Measurements from ENCODE around the gene SDC4. TPM values are rescaled to one million over a fixed set of nuclear protein-coding genes. Genes with fewer than 3 reads are reported as not detected.

SDC4 gene
- total RNA-seq, 5 donors from 2014 or later (not counting 1 experiment from before 2014, with no cell fraction given) = 0.68 to 4.4 (median 3.5) TPM

DNA sequence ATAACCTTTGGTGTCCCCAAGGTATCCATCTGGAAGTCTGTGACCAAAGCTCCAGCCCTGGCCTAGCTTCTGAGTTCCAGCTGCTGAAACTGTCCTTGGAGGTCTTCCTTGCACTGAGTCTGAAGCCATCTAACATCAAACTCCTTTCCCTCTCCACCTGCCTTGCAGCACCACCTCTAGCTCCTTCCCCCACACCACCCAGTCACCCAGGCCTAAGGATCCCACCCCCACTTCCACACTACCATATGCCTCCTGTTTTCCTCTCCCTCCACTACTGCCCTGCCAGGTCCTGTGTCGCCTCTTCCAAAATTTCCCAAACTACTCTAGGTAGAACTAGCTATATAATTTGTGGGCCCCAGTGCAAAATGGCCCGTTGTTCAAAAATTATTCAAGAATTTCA is 29.3 kb downstream of the SDC4 start:
- H3K4me1 Mint-ChIP-seq = peaks cover 21 to 38% (median 30%) of the 10 kb centered on the region in 3 donors
- peak overlapping the region in 1 of 3 donors; percentile 17 for H3K4me3 Mint-ChIP-seq
- Histone ChIP-seq H3K27ac (ENCODE audit: low read length) (no peak overlapping the region), H3K27me3 (replicated peaks in 1 of 2; ENCODE audit: control insufficient read depth in 2 of 2, extremely low read depth in 1 of 2, insufficient read depth in 2 of 2, low read length in 1 of 2) (peaks cover 2 to 22% of the 10 kb centered on the region in 2 experiments), H3K4me1 (ENCODE audit: control insufficient read depth in 1 of 2, extremely low read depth in 1 of 2, insufficient read depth in 2 of 2, low read length in 2 of 2) (peaks cover 13 to 33% of the 10 kb centered on the region in 2 experiments), H3K9me3 (no peaks in the 10 kb centered on the region), H3K4me3 (ENCODE audit: control insufficient read depth in 1 of 2, extremely low read depth in 1 of 2, low read length in 1 of 2) (no peak overlapping the region), H3K36me3 (ENCODE audit: control insufficient read depth in 2 of 2, extremely low read depth in 1 of 2, insufficient read depth in 1 of 2, low read length in 1 of 2) (no peaks in the 10 kb centered on the region)
- no peaks in the 10 kb centered on the region for H3K9me3 Mint-ChIP-seq
- no CpG with 5 or more reads among the region's 2 CpGs for WGBS (ENCODE audit: insufficient coverage)
- no peaks in the 10 kb centered on the region for H3K36me3 Mint-ChIP-seq
- ATAC-seq (replicated peaks in 1 of 4) (no peak), DNase-seq (no peak)
- ChIA-PET POLR2A (interaction anchor here (0.6 to 1.2 kb wide), 3 partner anchors 33 to 1166 kb away, joined by 3 to 5 read pairs (median 3); no protein-coding TSS in a partner anchor), CTCF (interaction anchor here (0.6 to 5.7 kb wide), 19 partner anchors 25 to 1170 kb away, joined by 3 to 51 read pairs (median 4); partner anchors contain the start of gene SYS1 (in 1 of the 2))
- peak overlapping the region; percentile 12 to 31 for H3K27ac Mint-ChIP-seq
- peaks cover 21 to 26% of the 10 kb centered on the region in 2 donors for H3K27me3 Mint-ChIP-seq

DNA sequence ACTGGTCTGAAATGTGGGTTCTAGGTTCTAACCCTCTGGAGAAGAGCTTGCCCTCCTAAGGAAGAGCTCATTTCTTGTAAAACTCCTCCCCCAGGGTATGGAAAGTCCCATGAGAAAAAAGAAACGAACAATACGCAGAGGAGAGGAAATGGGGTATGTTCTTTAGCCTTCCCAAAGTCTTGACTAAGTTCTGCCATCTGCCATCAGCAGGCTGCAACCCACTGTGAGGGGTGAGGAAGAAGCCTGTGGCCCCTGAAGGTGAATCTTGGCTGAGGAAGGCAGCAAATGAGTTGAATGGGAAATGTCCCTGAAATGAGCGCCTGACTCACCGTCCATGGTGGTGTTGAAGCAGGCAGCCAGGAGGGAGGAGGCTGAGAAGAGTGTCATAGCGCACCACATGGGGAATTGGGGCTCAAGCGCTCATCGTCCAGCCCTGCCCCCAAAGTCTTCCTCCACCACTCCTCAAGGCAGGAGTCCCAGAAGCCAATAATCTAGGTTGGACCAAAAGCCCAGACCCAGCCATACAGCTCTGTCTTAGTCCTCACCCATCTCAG is 29.8 kb downstream of the SDC4 start:
- Histone ChIP-seq H3K36me3 (ENCODE audit: control insufficient read depth in 2 of 2, extremely low read depth in 1 of 2, insufficient read depth in 1 of 2, low read length in 1 of 2) (no peaks in the 10 kb centered on the region), H3K27me3 (replicated peaks in 1 of 2; ENCODE audit: control insufficient read depth in 2 of 2, extremely low read depth in 1 of 2, insufficient read depth in 2 of 2, low read length in 1 of 2) (peaks cover 2 to 27% of the 10 kb centered on the region in 2 experiments), H3K4me3 (ENCODE audit: control insufficient read depth in 1 of 2, extremely low read depth in 1 of 2, low read length in 1 of 2) (no peak overlapping the region), H3K27ac (ENCODE audit: low read length) (no peak overlapping the region), H3K9me3 (no peaks in the 10 kb centered on the region), H3K4me1 (ENCODE audit: control insufficient read depth in 1 of 2, extremely low read depth in 1 of 2, insufficient read depth in 2 of 2, low read length in 2 of 2) (peaks cover 13 to 33% of the 10 kb centered on the region in 2 experiments)
- DNase-seq = no peak
- H3K27ac Mint-ChIP-seq = no peak overlapping the region
- ATAC-seq (replicated peaks in 1 of 4) = no peak
- no peaks in the 10 kb centered on the region for H3K9me3 Mint-ChIP-seq
- WGBS (ENCODE audit: insufficient coverage) = 69% methylated on average over 2 of the region's 7 CpGs
- H3K4me3 Mint-ChIP-seq = no peak overlapping the region
- ChIA-PET CTCF (interaction anchor here (0.6 to 5.7 kb wide), 19 partner anchors 24 to 1169 kb away, joined by 3 to 51 read pairs (median 4); partner anchors contain the start of gene SYS1 (in 1 of the 2)), POLR2A (interaction anchor here in 1 of 2 donors (0.6 kb wide), 1 partner anchor 1166 kb away, joined by 5 read pairs; no protein-coding TSS in a partner anchor)
- H3K4me1 Mint-ChIP-seq = peaks cover 21 to 38% (median 30%) of the 10 kb centered on the region in 3 donors
- no peaks in the 10 kb centered on the region for H3K36me3 Mint-ChIP-seq
- H3K27me3 Mint-ChIP-seq = peaks cover 26 to 30% of the 10 kb centered on the region in 2 donors

DNA sequence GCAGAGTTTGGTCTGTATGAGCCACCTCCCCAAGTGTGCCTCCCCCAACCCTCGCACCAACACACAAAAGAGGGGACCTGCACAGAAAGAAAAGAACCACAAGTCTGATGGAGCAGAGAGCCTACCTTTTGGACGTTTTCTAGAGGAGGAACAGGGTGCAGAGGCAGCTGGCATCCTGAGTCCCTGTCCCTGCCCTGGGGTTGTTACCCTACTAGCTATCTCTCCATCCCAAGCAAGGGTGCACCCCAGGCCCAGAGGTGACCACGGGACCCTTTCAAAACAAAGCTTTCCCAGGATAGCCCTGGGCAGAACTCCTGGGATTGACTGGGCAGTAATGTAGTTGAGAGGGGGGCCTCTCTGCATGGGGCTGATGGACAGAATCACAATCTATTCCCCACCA is 30.4 kb downstream of the SDC4 start:
- POLR2A ChIA-PET = no interaction called here
- no peak overlapping the region for H3K4me3 Mint-ChIP-seq
- no peaks in the 10 kb centered on the region for H3K9me3 ChIP-seq

DNA sequence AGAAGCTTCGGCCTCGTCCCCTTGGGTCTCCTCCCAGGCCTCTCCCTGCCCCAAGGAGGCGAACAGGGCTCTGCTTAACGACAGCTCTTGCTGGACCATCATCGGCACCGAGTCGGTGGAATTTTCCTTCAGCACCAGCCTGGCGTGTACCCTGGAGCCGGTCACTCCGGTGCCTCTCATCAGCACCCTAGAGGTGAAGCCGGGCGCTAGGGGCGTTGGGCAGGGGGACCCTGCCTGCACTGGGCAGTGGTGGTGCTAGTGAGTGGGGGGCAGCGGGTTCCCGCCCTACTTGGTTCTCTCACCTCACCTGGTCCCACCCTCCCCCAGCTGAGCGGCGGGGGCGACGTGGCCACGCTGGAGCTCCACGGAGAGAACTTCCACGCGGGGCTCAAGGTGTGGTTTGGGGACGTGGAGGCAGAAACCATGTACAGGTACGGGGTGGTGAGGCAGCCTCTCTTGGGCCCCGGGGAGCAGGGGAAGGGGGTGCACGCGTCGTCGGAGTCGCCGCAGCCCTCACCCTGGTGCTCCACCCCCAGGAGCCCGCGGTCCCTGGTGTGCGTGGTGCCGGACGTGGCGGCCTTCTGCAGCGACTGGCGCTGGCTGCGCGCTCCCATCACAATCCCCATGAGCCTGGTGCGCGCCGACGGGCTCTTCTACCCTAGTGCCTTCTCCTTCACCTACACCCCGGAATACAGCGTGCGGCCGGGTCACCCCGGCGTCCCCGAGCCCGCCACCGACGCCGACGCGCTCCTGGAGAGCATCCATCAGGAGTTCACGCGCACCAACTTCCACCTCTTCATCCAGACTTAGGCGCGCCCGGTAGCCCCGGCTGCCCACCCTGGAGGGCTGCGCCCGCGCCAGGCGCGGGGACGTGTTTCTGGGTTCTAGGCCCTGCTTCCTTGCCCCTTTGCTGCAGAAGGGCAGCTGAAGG is 31.8 kb downstream of the SDC4 start:
- DNase-seq (no peak), ATAC-seq (replicated peaks in 1 of 4) (no peak)
- ChIA-PET CTCF (interaction anchor here (0.5 to 1.6 kb wide), 6 partner anchors 15 to 672 kb away, joined by 3 to 6 read pairs (median 4); no protein-coding TSS in a partner anchor), POLR2A (interaction anchor here (0.6 to 1.0 kb wide), 2 partner anchors 46 to 187 kb away, joined by 3 read pairs; partner anchors contain the start of gene SYS1 (in 1 of the 2))
- H3K4me3 ChIP-seq (ENCODE audit: control insufficient read depth in 1 of 2, extremely low read depth in 1 of 2, low read length in 1 of 2) = no peak overlapping the region
- Mint-ChIP-seq H3K27ac (no peak overlapping the region), H3K4me1 (peaks cover 22 to 38% (median 34%) of the 10 kb centered on the region in 3 donors), H3K36me3 (no peaks in the 10 kb centered on the region), H3K4me3 (no peak overlapping the region), H3K9me3 (no peaks in the 10 kb centered on the region), H3K27me3 (peaks cover 28 to 44% of the 10 kb centered on the region in 2 donors)
- H3K4me1 ChIP-seq (ENCODE audit: control insufficient read depth in 1 of 2, extremely low read depth in 1 of 2, insufficient read depth in 2 of 2, low read length in 2 of 2) = peaks cover 13 to 34% of the 10 kb centered on the region in 2 experiments
- WGBS (ENCODE audit: insufficient coverage) = 33% methylated on average over 54 of the region's 71 CpGs
- peaks cover 4 to 48% of the 10 kb centered on the region in 2 experiments for H3K27me3 ChIP-seq (replicated peaks in 1 of 2; ENCODE audit: control insufficient read depth in 2 of 2, extremely low read depth in 1 of 2, insufficient read depth in 2 of 2, low read length in 1 of 2)
- H3K36me3 ChIP-seq (ENCODE audit: control insufficient read depth in 2 of 2, extremely low read depth in 1 of 2, insufficient read depth in 1 of 2, low read length in 1 of 2) = no peaks in the 10 kb centered on the region
- no peaks in the 10 kb centered on the region for H3K9me3 ChIP-seq
- H3K27ac ChIP-seq (ENCODE audit: low read length) = no peak overlapping the region

More for the DNA sequence above, 30.4 kb downstream of the SDC4 start:
- Mint-ChIP-seq H3K27me3 (peaks cover 28 to 32% of the 10 kb centered on the region in 2 donors), H3K36me3 (no peaks in the 10 kb centered on the region), H3K4me1 (peaks cover 21 to 38% (median 30%) of the 10 kb centered on the region in 3 donors), H3K27ac (no peak overlapping the region), H3K9me3 (no peaks in the 10 kb centered on the region)
- Histone ChIP-seq H3K27ac (ENCODE audit: low read length) (no peak overlapping the region), H3K4me3 (ENCODE audit: control insufficient read depth in 1 of 2, extremely low read depth in 1 of 2, low read length in 1 of 2) (no peak overlapping the region), H3K4me1 (ENCODE audit: control insufficient read depth in 1 of 2, extremely low read depth in 1 of 2, insufficient read depth in 2 of 2, low read length in 2 of 2) (peaks cover 13 to 33% of the 10 kb centered on the region in 2 experiments), H3K27me3 (replicated peaks in 1 of 2; ENCODE audit: control insufficient read depth in 2 of 2, extremely low read depth in 1 of 2, insufficient read depth in 2 of 2, low read length in 1 of 2) (peaks cover 4 to 34% of the 10 kb centered on the region in 2 experiments), H3K36me3 (ENCODE audit: control insufficient read depth in 2 of 2, extremely low read depth in 1 of 2, insufficient read depth in 1 of 2, low read length in 1 of 2) (no peaks in the 10 kb centered on the region)
- CTCF ChIA-PET = interaction anchor here (0.6 to 5.7 kb wide), 8 partner anchors 18 to 454 kb away, joined by 4 to 51 read pairs (median 8); no protein-coding TSS in a partner anchor
- no peak for DNase-seq
- WGBS (ENCODE audit: insufficient coverage) = 80% methylated on average over 1 of the region's 3 CpGs
- no peak for ATAC-seq (replicated peaks in 1 of 4)

DNA sequence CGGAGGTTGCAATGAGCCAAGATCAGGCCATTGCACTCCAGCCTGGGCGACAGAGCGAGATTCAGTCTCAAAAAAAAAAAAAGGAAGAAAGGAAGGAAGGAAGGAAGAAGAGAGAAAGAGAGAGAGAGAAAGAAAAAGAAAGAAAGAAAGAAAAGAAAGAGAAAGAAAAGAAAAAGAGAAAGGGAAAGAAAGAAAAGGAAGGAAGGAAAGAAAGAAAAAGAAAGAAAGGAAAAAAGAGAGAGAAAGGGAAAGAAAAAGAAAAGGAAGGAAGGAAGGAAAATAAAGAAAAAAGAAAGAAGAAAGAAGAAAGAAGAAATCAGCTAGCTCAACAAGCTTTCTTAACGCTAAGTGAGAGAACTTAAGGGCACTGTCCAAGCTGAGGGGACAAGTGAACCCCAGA is 32.6 kb downstream of the SDC4 start:
- DNase-seq = no peak
- ChIA-PET POLR2A (interaction anchor here in 1 of 2 donors (1.0 kb wide), 1 partner anchor 187 kb away, joined by 3 read pairs; no protein-coding TSS in a partner anchor), CTCF (interaction anchor here (0.7 to 1.1 kb wide), 4 partner anchors 10 to 455 kb away, joined by 3 to 7 read pairs (median 6); no protein-coding TSS in a partner anchor)
- Mint-ChIP-seq H3K27me3 (peaks cover 36 to 52% of the 10 kb centered on the region in 2 donors), H3K27ac (no peak overlapping the region), H3K4me3 (no peak overlapping the region), H3K9me3 (no peaks in the 10 kb centered on the region), H3K36me3 (no peaks in the 10 kb centered on the region), H3K4me1 (peaks cover 20 to 38% (median 31%) of the 10 kb centered on the region in 3 donors)
- H3K4me3 ChIP-seq (ENCODE audit: control insufficient read depth in 1 of 2, extremely low read depth in 1 of 2, low read length in 1 of 2) = no peak overlapping the region
- no peaks in the 10 kb centered on the region for H3K36me3 ChIP-seq (ENCODE audit: control insufficient read depth in 2 of 2, extremely low read depth in 1 of 2, insufficient read depth in 1 of 2, low read length in 1 of 2)
- no peak overlapping the region for H3K27ac ChIP-seq (ENCODE audit: low read length)
- 98% methylated on average over 4 of the region's 4 CpGs for WGBS (ENCODE audit: insufficient coverage)
- peaks cover 9 to 27% of the 10 kb centered on the region in 2 experiments for H3K4me1 ChIP-seq (ENCODE audit: control insufficient read depth in 1 of 2, extremely low read depth in 1 of 2, insufficient read depth in 2 of 2, low read length in 2 of 2)
- H3K9me3 ChIP-seq = no peaks in the 10 kb centered on the region
- ATAC-seq (replicated peaks in 1 of 4) = no peak
- peaks cover 4 to 55% of the 10 kb centered on the region in 2 experiments for H3K27me3 ChIP-seq (replicated peaks in 1 of 2; ENCODE audit: control insufficient read depth in 2 of 2, extremely low read depth in 1 of 2, insufficient read depth in 2 of 2, low read length in 1 of 2)

DNA sequence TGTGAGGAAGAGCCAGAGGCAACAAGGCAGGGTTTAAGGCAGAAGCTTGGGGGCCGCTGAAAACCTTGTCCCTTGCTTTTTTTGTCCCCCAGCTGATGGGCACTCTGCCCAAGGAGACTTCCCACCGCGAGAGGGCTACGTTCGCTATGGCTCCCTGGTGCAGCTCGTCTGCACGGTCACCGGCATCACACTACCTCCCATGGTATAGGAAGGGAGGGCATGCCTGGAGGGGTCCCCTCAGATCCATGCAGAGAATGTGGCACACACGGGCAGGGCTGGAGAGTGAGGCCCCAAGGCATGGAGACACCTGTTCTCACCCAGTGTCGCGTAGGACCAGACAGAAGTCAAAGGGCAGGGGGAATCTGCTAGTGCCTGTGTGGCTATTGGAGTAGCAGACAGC is 34.3 kb downstream of the SDC4 start:
- H3K9me3 ChIP-seq = no peaks in the 10 kb centered on the region
- H3K4me1 ChIP-seq (ENCODE audit: control insufficient read depth in 1 of 2, extremely low read depth in 1 of 2, insufficient read depth in 2 of 2, low read length in 2 of 2) = peaks cover 0 to 12% of the 10 kb centered on the region in 2 experiments
- no peaks in the 10 kb centered on the region for H3K9me3 Mint-ChIP-seq
- H3K4me3 ChIP-seq (ENCODE audit: control insufficient read depth in 1 of 2, extremely low read depth in 1 of 2, low read length in 1 of 2) = no peak overlapping the region
- 86% methylated on average over 1 of the region's 11 CpGs for WGBS (ENCODE audit: insufficient coverage)
- peaks cover 44 to 66% of the 10 kb centered on the region in 2 donors for H3K27me3 Mint-ChIP-seq
- H3K27me3 ChIP-seq (replicated peaks in 1 of 2; ENCODE audit: control insufficient read depth in 2 of 2, extremely low read depth in 1 of 2, insufficient read depth in 2 of 2, low read length in 1 of 2) = peaks cover 4 to 64% of the 10 kb centered on the region in 2 experiments
- H3K36me3 Mint-ChIP-seq = no peaks in the 10 kb centered on the region
- H3K27ac Mint-ChIP-seq = no peak overlapping the region
- CTCF ChIA-PET = interaction anchor here in 1 of 2 donors (0.8 kb wide), 1 partner anchor 457 kb away, joined by 4 read pairs; no protein-coding TSS in a partner anchor
- no peak for ATAC-seq (replicated peaks in 1 of 4)
- POLR2A ChIA-PET = no interaction called here
- DNase-seq = no peak
- H3K36me3 ChIP-seq (ENCODE audit: control insufficient read depth in 2 of 2, extremely low read depth in 1 of 2, insufficient read depth in 1 of 2, low read length in 1 of 2) = no peaks in the 10 kb centered on the region
- H3K4me1 Mint-ChIP-seq = peaks cover 12 to 31% (median 23%) of the 10 kb centered on the region in 3 donors
- no peak overlapping the region for H3K27ac ChIP-seq (ENCODE audit: low read length)
- H3K4me3 Mint-ChIP-seq = no peak overlapping the region

Data from T-cell (primary cell).